Activated CD8-positive, alpha-beta T cell treated with anti-CD3 and anti-CD28 coated beads for 36 hours (primary cell): ENCODE results near the gene RAB3C. TPM values are rescaled to one million over a fixed set of nuclear protein-coding genes. Genes with fewer than 3 reads are reported as not detected.

ENCODE experiments used
- ATAC-seq: fragments of 200-7000 bp; cut with Tn5 transposase; one replicate; pipeline ENCODE4 v1.10.0; 2021; ENCODE audit warnings: mild to moderate bottlenecking, moderate library complexity
- CTCF ChIA-PET: fragments of 350-600 bp; sonication (Branson Sonifier 250); formaldehyde crosslinking; loops from one replicate; lab custom pipeline; 2021; ENCODE audit warnings: antibody characterized with exemption; lab: Charles Lee
- POLR2A ChIA-PET: fragments of 350-600 bp; sonication (Branson Sonifier 250); formaldehyde crosslinking; loops from one replicate; lab custom pipeline; 2021; ENCODE audit warnings: antibody characterized with exemption; lab: Charles Lee
- DNase-seq: peaks from one replicate; pipeline ENCODE4 v3.0.0-alpha.2; 2020
- H3K27ac Mint-ChIP-seq: one replicate; pipeline ENCODE4 v1.8.0; 2021; ENCODE audit warnings: mild to moderate bottlenecking, mixed read lengths
- H3K27me3 Mint-ChIP-seq: one replicate; pipeline ENCODE4 v1.8.0; 2021; ENCODE audit warnings: mixed read lengths
- H3K36me3 Mint-ChIP-seq: one replicate; pipeline ENCODE4 v1.8.0; 2021; ENCODE audit warnings: low read depth, mixed read lengths
- H3K4me1 Mint-ChIP-seq: one replicate; pipeline ENCODE4 v1.8.0; 2021; ENCODE audit warnings: low read depth, mixed read lengths
- H3K4me3 Mint-ChIP-seq: one replicate; pipeline ENCODE4 v1.8.0; 2021; ENCODE audit warnings: mild to moderate bottlenecking, moderate library complexity, mixed read lengths
- H3K9me3 Mint-ChIP-seq: one replicate; pipeline ENCODE4 v1.8.0; 2021; ENCODE audit warnings: mixed read lengths
- CTCF ChIP-seq: fragments of 200-600 bp; IDR thresholded peaks from one replicate; pipeline ENCODE4 v1.8.0; 2022; ENCODE audit warnings: antibody characterized with exemption, mild to moderate bottlenecking
- intact Hi-C: fragments of 100-400 bp; cut with micrococcal nuclease; formaldehyde crosslinking; loops from one replicate; pipeline ENCODE4 v1.10.0; 2022
- total RNA-seq, 2 experiments: library from RNA; stranded (reverse); gene quantifications; one replicate each; pipeline ENCODE4 v1.2.3, GENCODE V29; 2021

Gene RAB3C
- total RNA-seq, 2 experiments from 2014 or later = not detected

- peaks cover 3% of the 10 kb centered on the region for H3K27me3 Mint-ChIP-seq
- CTCF ChIA-PET = no interaction called here
- H3K9me3 Mint-ChIP-seq = no peaks in the 10 kb centered on the region
- no peak for ATAC-seq
- POLR2A ChIA-PET = no interaction called here
- H3K4me1 Mint-ChIP-seq = peaks cover 17% of the 10 kb centered on the region
- H3K27ac Mint-ChIP-seq = no peak overlapping the region
- intact Hi-C loops = no loop called here
- H3K36me3 Mint-ChIP-seq = no peaks in the 10 kb centered on the region
- no peak overlapping the region for H3K4me3 Mint-ChIP-seq
- DNase-seq = no peak
- no peak for TF ChIP-seq CTCF
Measured at GRCh38 chr5:58755397-58755796, 172.5 kb downstream of the RAB3C start.

- ATAC-seq (peak; percentile 62), DNase-seq (no peak)
- Mint-ChIP-seq H3K4me1 (peaks cover 24% of the 10 kb centered on the region), H3K36me3 (no peaks in the 10 kb centered on the region), H3K9me3 (no peaks in the 10 kb centered on the region), H3K27ac (peak overlapping the region; percentile 28), H3K27me3 (peaks cover 3% of the 10 kb centered on the region), H3K4me3 (peak overlapping the region; percentile 62)
- intact Hi-C loops = no loop called here
- TF ChIP-seq CTCF = no peak
- POLR2A ChIA-PET = no interaction called here
- CTCF ChIA-PET = no interaction called here
Measured at GRCh38 chr5:58759745-58760144, 176.9 kb downstream of the RAB3C start.

GRCh38 chr5:58760222-58760621 is 177.3 kb downstream of the RAB3C start:
- intact Hi-C loops = no loop called here
- Mint-ChIP-seq H3K4me3 (peak overlapping the region; percentile 62), H3K9me3 (no peaks in the 10 kb centered on the region), H3K27ac (peak overlapping the region; percentile 3), H3K36me3 (no peaks in the 10 kb centered on the region), H3K4me1 (peaks cover 24% of the 10 kb centered on the region), H3K27me3 (peaks cover 3% of the 10 kb centered on the region)
- ChIA-PET POLR2A (interaction anchor here (0.6 kb wide), 1 partner anchor 1078 kb away, joined by 3 read pairs; no protein-coding TSS in a partner anchor), CTCF (interaction anchor here (0.7 kb wide), 1 partner anchor 910 kb away, joined by 3 read pairs; no protein-coding TSS in a partner anchor)
- no peak for ATAC-seq
- TF ChIP-seq CTCF = no peak
- DNase-seq = no peak

- Mint-ChIP-seq H3K27ac (no peak overlapping the region), H3K27me3 (no peaks in the 10 kb centered on the region), H3K36me3 (no peaks in the 10 kb centered on the region), H3K9me3 (no peaks in the 10 kb centered on the region), H3K4me1 (peaks cover 24% of the 10 kb centered on the region), H3K4me3 (no peak overlapping the region)
- ChIA-PET CTCF (interaction anchor here (1.1 kb wide), 1 partner anchor 25 kb away, joined by 3 read pairs; no protein-coding TSS in a partner anchor), POLR2A (no interaction called here)
- DNase-seq (no peak), ATAC-seq (no peak)
- intact Hi-C loops = no loop called here
- TF ChIP-seq CTCF = no peak
Measured at GRCh38 chr5:58761407-58761806, 178.5 kb downstream of the RAB3C start.

GRCh38 chr5:58763390-58763789 is 180.5 kb downstream of the RAB3C start:
- H3K4me1 Mint-ChIP-seq = peaks cover 24% of the 10 kb centered on the region
- ATAC-seq (no peak), DNase-seq (no peak)
- H3K27ac Mint-ChIP-seq = no peak overlapping the region
- ChIA-PET POLR2A (no interaction called here), CTCF (no interaction called here)
- no peaks in the 10 kb centered on the region for H3K36me3 Mint-ChIP-seq
- H3K27me3 Mint-ChIP-seq = no peaks in the 10 kb centered on the region
- intact Hi-C loops = no loop called here
- TF ChIP-seq CTCF = no peak
- H3K4me3 Mint-ChIP-seq = no peak overlapping the region
- H3K9me3 Mint-ChIP-seq = no peaks in the 10 kb centered on the region
